Effector memory CD8-positive, alpha-beta T cell (primary cell): ENCODE data around the gene C2orf78.

Experiments used
- ATAC-seq: fragments of 150-1000 bp; cut with Tn5 transposase; replicated peaks from 2 replicates; pipeline ENCODE4 v1.10.0; 2021; ENCODE audit warnings: mild to moderate bottlenecking, moderate library complexity
- DNase-seq, 3 experiments: peaks; one replicate each; pipeline ENCODE4 v3.0.0; 2021
- H3K27ac Mint-ChIP-seq, 2 donors: one replicate each; pipeline ENCODE4 v1.8.0; 2022; ENCODE audit warnings: mild to moderate bottlenecking in 2 of 2, mixed read lengths in 2 of 2, moderate library complexity in 2 of 2
- H3K27me3 Mint-ChIP-seq, 2 donors: one replicate each; pipeline ENCODE4 v1.8.0; 2022; ENCODE audit warnings: mixed read lengths in 2 of 2
- H3K36me3 Mint-ChIP-seq: one replicate; pipeline ENCODE4 v1.8.0; 2022; ENCODE audit warnings: mild to moderate bottlenecking, moderate library complexity, mixed read lengths; ENCODE audit not compliant: insufficient read depth
- H3K4me1 Mint-ChIP-seq, 2 donors: one replicate each; pipeline ENCODE4 v1.8.0; 2022; ENCODE audit warnings: low read depth in 2 of 2, mixed read lengths in 2 of 2
- H3K4me3 Mint-ChIP-seq, 2 donors: one replicate each; pipeline ENCODE4 v1.8.0; 2022; ENCODE audit warnings: mild to moderate bottlenecking in 2 of 2, mixed read lengths in 2 of 2, moderate library complexity in 2 of 2
- H3K9me3 Mint-ChIP-seq, 2 donors: one replicate each; pipeline ENCODE4 v1.8.0; 2022; ENCODE audit warnings: mixed read lengths in 2 of 2

Gene C2orf78

DNA sequence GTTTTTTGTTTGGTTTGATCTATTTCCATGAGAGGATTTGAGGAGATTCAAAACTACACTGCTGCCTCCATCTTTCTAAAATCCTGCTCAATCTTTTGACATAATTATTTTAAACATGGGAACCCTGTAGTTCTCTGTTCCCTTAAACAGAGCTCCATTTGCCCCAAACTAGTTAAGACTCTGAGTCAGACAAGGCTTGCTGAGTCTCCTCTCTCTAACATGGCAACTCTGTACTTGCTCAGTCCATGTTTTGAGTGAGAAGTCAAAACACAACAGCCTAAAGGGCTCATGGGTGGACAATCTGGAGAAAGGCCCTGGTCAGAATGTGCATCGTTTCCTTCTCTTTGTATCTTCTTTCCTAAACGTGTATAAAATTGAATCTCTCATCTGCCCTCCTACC, 37.7 kb downstream of the C2orf78 start:
- no peaks in the 10 kb centered on the region for H3K36me3 Mint-ChIP-seq
- no peaks in the 10 kb centered on the region for H3K4me1 Mint-ChIP-seq
- no peaks in the 10 kb centered on the region for H3K9me3 Mint-ChIP-seq
- H3K27me3 Mint-ChIP-seq, result peaks cover 0 to 14% of the 10 kb centered on the region in 2 donors
- ATAC-seq, result no peak
- H3K27ac Mint-ChIP-seq, result no peak overlapping the region
- no peak for DNase-seq
- H3K4me3 Mint-ChIP-seq, result no peak overlapping the region

DNA sequence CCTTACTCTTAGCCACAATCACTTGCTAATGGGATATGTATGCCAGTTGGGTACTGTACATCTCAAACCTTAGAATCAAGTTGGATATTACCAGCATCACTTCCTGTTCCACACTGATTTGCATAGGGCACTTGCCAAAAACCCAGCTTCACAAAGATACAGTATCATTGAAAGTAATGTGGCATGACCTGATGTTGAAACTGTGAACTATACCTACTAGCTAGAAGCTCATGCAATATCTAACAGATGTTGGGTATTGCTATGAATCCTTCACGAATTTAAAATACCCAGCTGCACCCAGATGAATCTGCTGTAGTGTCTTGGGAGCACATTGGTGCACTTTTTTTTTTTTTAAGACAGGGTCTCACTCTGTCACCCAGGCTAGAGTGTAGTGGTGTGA, 38.3 kb downstream of the C2orf78 start:
- DNase-seq (no peak), ATAC-seq (no peak)
- peaks cover 0 to under 1% of the 10 kb centered on the region in 2 donors for H3K4me1 Mint-ChIP-seq
- H3K36me3 Mint-ChIP-seq, result no peaks in the 10 kb centered on the region
- no peaks in the 10 kb centered on the region for H3K9me3 Mint-ChIP-seq
- H3K27ac Mint-ChIP-seq, result no peak overlapping the region
- H3K27me3 Mint-ChIP-seq, result peaks cover 0 to 13% of the 10 kb centered on the region in 2 donors
- H3K4me3 Mint-ChIP-seq, result no peak overlapping the region

- H3K36me3 Mint-ChIP-seq, result no peaks in the 10 kb centered on the region
- DNase-seq (no peak), ATAC-seq (no peak)
- no peak overlapping the region for H3K27ac Mint-ChIP-seq
- no peak overlapping the region for H3K4me3 Mint-ChIP-seq
- H3K27me3 Mint-ChIP-seq, result peaks cover 0 to 13% of the 10 kb centered on the region in 2 donors
- H3K9me3 Mint-ChIP-seq, result no peaks in the 10 kb centered on the region
- peaks cover 4 to 7% of the 10 kb centered on the region in 2 donors for H3K4me1 Mint-ChIP-seq
Measured at GRCh38 chr2:73822991-73823390, 39.0 kb downstream of the C2orf78 start.

GRCh38 chr2:73823416-73823815, 39.4 kb downstream of the C2orf78 start:
- no peak overlapping the region for H3K27ac Mint-ChIP-seq
- no peak for DNase-seq
- H3K27me3 Mint-ChIP-seq, result peaks cover 0 to 13% of the 10 kb centered on the region in 2 donors
- H3K9me3 Mint-ChIP-seq, result no peaks in the 10 kb centered on the region
- H3K36me3 Mint-ChIP-seq, result no peaks in the 10 kb centered on the region
- H3K4me3 Mint-ChIP-seq, result no peak overlapping the region
- H3K4me1 Mint-ChIP-seq, result peaks cover 4 to 8% of the 10 kb centered on the region in 2 donors
- ATAC-seq, result no peak

DNA sequence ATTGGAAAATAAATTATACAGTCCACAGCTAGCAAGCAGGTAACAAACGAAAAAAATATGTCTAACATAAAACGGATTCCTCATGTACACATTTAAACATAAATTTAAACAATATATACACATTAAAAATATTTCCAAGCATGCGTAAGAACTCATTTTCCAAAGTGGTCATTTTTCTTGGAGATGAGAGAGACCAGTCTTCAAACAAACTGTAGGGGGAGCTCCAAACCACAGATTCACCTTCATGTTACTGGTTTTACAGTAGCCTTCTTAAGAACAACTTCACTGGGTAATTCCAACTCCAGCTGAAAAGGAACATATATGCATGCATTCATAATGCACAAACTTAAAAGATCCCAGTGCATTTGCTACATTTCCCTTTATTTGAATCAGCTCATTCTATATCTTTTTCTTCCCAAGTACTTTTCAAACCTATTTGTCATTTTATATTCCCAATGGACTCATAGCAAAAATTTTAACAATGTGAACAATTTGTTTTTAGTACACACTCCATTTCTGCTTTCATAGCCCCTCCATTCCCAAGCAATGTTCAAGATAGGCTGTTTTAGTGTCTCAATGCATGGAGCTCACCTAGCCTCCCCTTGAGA, 40.0 kb downstream of the C2orf78 start:
- DNase-seq (peak; percentile 33 to 42 (median 35)), ATAC-seq (peak; percentile 34)
- Mint-ChIP-seq H3K36me3 (peaks cover 6% of the 10 kb centered on the region), H3K27me3 (peaks cover 0 to 13% of the 10 kb centered on the region in 2 donors), H3K9me3 (no peaks in the 10 kb centered on the region), H3K4me1 (peaks cover 8 to 14% of the 10 kb centered on the region in 2 donors), H3K4me3 (no peak overlapping the region), H3K27ac (no peak overlapping the region)

DNA sequence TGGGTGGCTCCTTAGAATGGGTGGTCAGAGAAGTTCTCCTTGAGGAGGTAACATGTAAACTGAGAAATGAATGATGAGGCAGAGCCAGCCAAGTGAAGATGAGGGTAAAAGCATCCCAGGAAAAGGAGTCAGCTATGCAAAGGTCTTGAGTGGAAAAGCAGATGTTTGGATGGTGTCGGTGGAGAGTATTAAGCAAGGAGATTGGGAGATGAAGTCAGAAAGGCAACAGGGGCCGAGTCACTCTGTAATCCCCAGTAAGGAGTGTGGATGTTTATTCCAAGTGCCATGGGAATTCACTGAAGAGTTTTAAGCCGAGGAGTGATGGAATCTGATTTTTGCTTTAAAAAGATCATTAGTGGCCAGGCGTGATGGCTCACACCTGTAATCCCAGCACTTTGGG, 41.4 kb downstream of the C2orf78 start:
- no peak overlapping the region for H3K27ac Mint-ChIP-seq
- peaks cover 0 to 10% of the 10 kb centered on the region in 2 donors for H3K27me3 Mint-ChIP-seq
- peaks cover 20 to 28% of the 10 kb centered on the region in 2 donors for H3K4me1 Mint-ChIP-seq

DNA sequence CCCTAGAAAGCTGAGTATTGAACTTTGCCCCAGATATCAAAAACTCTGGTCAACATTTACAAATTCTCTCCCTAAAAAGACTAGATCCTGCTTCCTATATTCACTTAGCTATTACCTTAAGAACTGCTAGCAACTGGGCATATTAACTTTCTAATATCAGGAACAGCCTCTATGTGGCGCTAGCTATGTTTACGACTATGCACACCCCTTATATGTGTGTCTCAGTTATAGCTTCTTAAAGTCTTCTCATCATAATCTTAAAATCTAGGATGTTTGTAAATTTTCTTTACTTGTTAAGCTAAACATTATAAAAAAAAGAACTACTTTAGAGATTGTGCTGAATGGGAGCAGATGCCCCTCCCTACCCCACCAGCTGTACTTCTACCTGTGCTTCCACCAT, 43.0 kb downstream of the C2orf78 start:
- H3K4me3 Mint-ChIP-seq, result peak overlapping the region in 1 of 2 donors; percentile 96
- peak overlapping the region; percentile 39 to 100 for H3K27ac Mint-ChIP-seq
- peaks cover 29 to 41% of the 10 kb centered on the region in 2 donors for H3K4me1 Mint-ChIP-seq
- no peaks in the 10 kb centered on the region for H3K9me3 Mint-ChIP-seq
- ATAC-seq, result no peak
- peaks cover 13% of the 10 kb centered on the region for H3K36me3 Mint-ChIP-seq
- DNase-seq, result no peak
- no peaks in the 10 kb centered on the region for H3K27me3 Mint-ChIP-seq

More for the DNA sequence above, 41.4 kb downstream of the C2orf78 start:
- Mint-ChIP-seq H3K9me3 (no peaks in the 10 kb centered on the region), H3K36me3 (peaks cover 7% of the 10 kb centered on the region), H3K4me3 (no peak overlapping the region)
- DNase-seq, result no peak
- ATAC-seq, result no peak

GRCh38 chr2:73827660-73828388, 43.8 kb downstream of the C2orf78 start:
- Mint-ChIP-seq H3K4me1 (peaks cover 34 to 46% of the 10 kb centered on the region in 2 donors), H3K4me3 (peak overlapping the region; percentile 89 to 96), H3K27ac (peak overlapping the region; percentile 39 to 100), H3K36me3 (peaks cover 17% of the 10 kb centered on the region), H3K27me3 (no peaks in the 10 kb centered on the region), H3K9me3 (no peaks in the 10 kb centered on the region)
- ATAC-seq, result no peak
- no peak for DNase-seq

GRCh38 chr2:73828389-73828817, 44.4 kb downstream of the C2orf78 start:
- ATAC-seq (no peak), DNase-seq (no peak)
- H3K27me3 Mint-ChIP-seq, result no peaks in the 10 kb centered on the region
- peaks cover 34 to 47% of the 10 kb centered on the region in 2 donors for H3K4me1 Mint-ChIP-seq
- peak overlapping the region; percentile 89 to 96 for H3K4me3 Mint-ChIP-seq
- H3K9me3 Mint-ChIP-seq, result no peaks in the 10 kb centered on the region
- H3K27ac Mint-ChIP-seq, result peak overlapping the region; percentile 98 to 100
- H3K36me3 Mint-ChIP-seq, result peaks cover 18% of the 10 kb centered on the region

DNA sequence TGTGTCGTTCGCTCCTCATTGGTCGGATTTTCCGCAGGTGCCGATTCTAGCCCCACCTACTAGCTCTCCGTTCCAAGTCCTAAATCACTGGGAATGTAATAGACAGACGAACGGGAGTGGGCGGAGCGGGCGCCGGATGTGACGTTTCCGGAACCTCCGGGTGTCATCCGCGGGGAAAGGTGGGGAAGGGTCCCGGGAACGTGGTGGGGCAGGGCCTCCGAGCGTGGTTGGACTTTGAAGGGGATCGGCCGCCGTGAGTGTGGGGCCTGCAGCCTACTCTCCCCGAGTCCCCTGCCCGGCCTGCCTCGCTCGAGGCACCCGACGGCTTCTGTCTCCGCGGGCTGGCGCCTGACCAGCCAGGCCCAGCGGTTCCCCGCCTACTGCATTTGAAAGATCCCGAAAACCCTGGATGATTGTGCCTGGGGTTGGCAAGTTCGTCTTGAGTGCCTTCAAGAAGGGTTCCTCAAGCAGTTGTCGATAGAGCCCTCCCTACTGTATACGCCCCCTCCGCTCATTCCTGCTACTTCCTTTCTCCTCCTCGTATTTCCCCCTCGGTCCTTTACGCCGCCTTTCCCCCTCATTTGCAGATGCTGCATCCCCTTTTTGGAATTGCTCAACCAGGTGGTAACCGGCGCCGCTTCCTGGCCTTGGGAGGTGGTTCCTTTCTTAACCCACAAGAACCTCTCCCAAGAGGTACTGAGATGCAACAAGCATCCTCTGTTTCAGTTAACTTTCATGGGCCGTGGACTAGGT, 45.0 kb downstream of the C2orf78 start, which contains the start of gene STAMBP:
Gene STAMBP (plus strand): TSS at position 144 of the 753 bp plus-strand sequence. CDS start 1,896 bp downstream, outside the sequence.
- H3K4me3 Mint-ChIP-seq, result peak within 1 kb of the TSS; percentile 89 to 96
- DNase-seq (peak; percentile 83 to 86 (median 84)), ATAC-seq (peak; percentile 79)
- peaks cover 24% of the 10 kb centered on the region for H3K36me3 Mint-ChIP-seq
- peaks cover 34 to 47% of the 10 kb centered on the region in 2 donors for H3K4me1 Mint-ChIP-seq
- H3K9me3 Mint-ChIP-seq, result no peaks in the 10 kb centered on the region
- H3K27ac Mint-ChIP-seq, result peak within 1 kb of the TSS; percentile 98 to 100
- no peaks in the 10 kb centered on the region for H3K27me3 Mint-ChIP-seq

GRCh38 chr2:73830871-73831401, 47.0 kb downstream of the C2orf78 start:
- Mint-ChIP-seq H3K36me3 (peaks cover 24% of the 10 kb centered on the region), H3K4me3 (peak overlapping the region; percentile 89 to 96), H3K4me1 (peaks cover 43 to 47% of the 10 kb centered on the region in 2 donors), H3K9me3 (no peaks in the 10 kb centered on the region), H3K27ac (peak overlapping the region; percentile 98 to 100), H3K27me3 (no peaks in the 10 kb centered on the region)
- DNase-seq (peak in 2 of 3 experiments; percentile 15 to 34), ATAC-seq (peak; percentile 64)

GRCh38 chr2:73832930-73833329, 48.9 kb downstream of the C2orf78 start:
- no peak for DNase-seq
- Mint-ChIP-seq H3K27me3 (no peaks in the 10 kb centered on the region), H3K4me3 (no peak overlapping the region), H3K36me3 (peaks cover 24% of the 10 kb centered on the region), H3K9me3 (no peaks in the 10 kb centered on the region), H3K27ac (no peak overlapping the region), H3K4me1 (peaks cover 39 to 44% of the 10 kb centered on the region in 2 donors)
- no peak for ATAC-seq
